ENCODE measurements around the gene GPC3.

Gene GPC3

DNA sequence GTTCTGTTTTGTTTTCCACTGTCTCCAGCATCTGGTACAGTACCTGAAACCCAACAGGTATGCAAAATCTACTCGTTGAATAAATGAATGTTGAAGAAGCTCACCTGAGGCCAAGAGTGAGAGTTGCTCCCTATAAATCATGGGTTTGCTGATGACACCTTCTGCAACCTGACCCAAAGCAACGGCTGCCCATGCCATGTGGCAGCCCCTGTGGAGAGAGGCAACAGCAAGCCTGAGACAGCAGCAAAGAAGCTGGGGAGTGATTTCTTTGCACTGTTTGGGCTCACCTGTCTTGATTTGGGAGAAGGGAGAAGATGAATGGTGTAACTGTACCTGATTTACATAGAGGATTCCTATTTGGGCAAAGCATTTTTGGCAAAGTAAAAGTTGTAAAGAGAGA lies 450.3 kb downstream of the GPC3 start:
- Histone ChIP-seq H3K27me3 (replicated peaks) (no peaks in the 10 kb centered on the region), H3K36me3 (replicated peaks) (no peaks in the 10 kb centered on the region), H3K4me3 (ENCODE audit: low read depth, low read length) (no peak overlapping the region), H3K27ac (no peak overlapping the region)
- DNase-seq: no peak
- in situ Hi-C loops (cut with HindIII; ENCODE audit: low pct_ligation_motif_present, low sequenced_read_pairs): no loop called here
- no peak for TF ChIP-seq CTCF (IDR thresholded peaks at IDR 0.05; ENCODE audit: low read depth, low read length, missing control alignments)

- no peak for TF ChIP-seq CTCF (IDR thresholded peaks at IDR 0.05; ENCODE audit: low read depth, low read length, missing control alignments)
- H3K4me3 ChIP-seq (ENCODE audit: low read depth, low read length): no peak overlapping the region
- no peak for DNase-seq
- H3K27ac ChIP-seq: no peak overlapping the region
- in situ Hi-C loops (cut with HindIII; ENCODE audit: low pct_ligation_motif_present, low sequenced_read_pairs): no loop called here
- no peaks in the 10 kb centered on the region for H3K27me3 ChIP-seq (replicated peaks)
- no peaks in the 10 kb centered on the region for H3K36me3 ChIP-seq (replicated peaks)
These were observed 451.2 kb downstream of the GPC3 start for GRCh38 chrX:133534172-133534571.

DNA sequence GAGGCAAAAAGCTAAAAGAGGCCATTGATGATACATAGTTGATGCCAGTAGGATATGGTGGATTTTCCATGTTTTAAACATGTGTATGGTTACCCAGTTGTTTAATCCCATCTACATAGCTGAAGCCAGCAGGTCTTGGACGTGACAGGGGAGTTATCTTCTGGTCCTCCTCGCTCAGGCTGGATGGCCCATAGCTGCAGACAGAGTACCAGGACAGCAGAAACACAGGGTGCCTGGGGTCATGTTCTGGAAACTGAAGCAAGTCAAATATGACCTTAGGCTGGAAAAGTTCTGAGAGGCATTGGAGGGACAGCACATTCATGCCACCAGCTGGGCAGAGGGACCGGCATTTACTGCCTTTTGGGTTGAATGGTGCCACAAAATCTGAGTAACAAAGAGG lies 452.1 kb downstream of the GPC3 start:
- in situ Hi-C loops (cut with HindIII; ENCODE audit: low pct_ligation_motif_present, low sequenced_read_pairs): no loop called here
- Histone ChIP-seq H3K4me3 (ENCODE audit: low read depth, low read length) (no peak overlapping the region), H3K27ac (no peak overlapping the region), H3K36me3 (replicated peaks) (no peaks in the 10 kb centered on the region), H3K27me3 (replicated peaks) (no peaks in the 10 kb centered on the region)
- no peak for DNase-seq
- no peak for TF ChIP-seq CTCF (IDR thresholded peaks at IDR 0.05; ENCODE audit: low read depth, low read length, missing control alignments)

- no peak for DNase-seq
- Histone ChIP-seq H3K27ac (no peak overlapping the region), H3K27me3 (replicated peaks) (no peaks in the 10 kb centered on the region), H3K36me3 (replicated peaks) (no peaks in the 10 kb centered on the region), H3K4me3 (ENCODE audit: low read depth, low read length) (no peak overlapping the region)
- no peak for TF ChIP-seq CTCF (IDR thresholded peaks at IDR 0.05; ENCODE audit: low read depth, low read length, missing control alignments)
- in situ Hi-C loops (cut with HindIII; ENCODE audit: low pct_ligation_motif_present, low sequenced_read_pairs): no loop called here
These were observed 454.4 kb downstream of the GPC3 start for GRCh38 chrX:133530960-133531359.

DNA sequence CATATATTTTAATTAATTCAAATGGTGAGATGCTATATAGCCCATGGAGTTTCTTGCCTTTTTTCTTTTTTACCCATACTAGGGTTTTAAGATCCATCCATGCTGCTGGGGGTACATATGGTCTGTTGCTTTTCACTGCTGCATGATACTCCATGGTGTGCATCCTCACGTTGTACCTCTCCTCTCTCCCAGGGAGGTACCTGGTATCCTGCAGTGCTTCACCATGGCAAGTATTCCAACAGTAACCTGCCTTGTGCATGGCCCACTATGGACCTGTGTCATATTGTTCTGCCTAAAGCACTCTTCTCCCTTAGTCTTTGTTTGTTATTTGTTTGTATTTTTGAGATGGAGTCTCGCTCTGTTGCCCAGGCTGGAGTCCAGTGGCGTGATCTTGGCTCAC lies 455.8 kb downstream of the GPC3 start:
- no peak for DNase-seq
- in situ Hi-C loops (cut with HindIII; ENCODE audit: low pct_ligation_motif_present, low sequenced_read_pairs): no loop called here

More for the DNA sequence above, 455.8 kb downstream of the GPC3 start:
- Histone ChIP-seq H3K4me3 (ENCODE audit: low read depth, low read length) (no peak overlapping the region), H3K27me3 (replicated peaks) (no peaks in the 10 kb centered on the region), H3K27ac (no peak overlapping the region), H3K36me3 (replicated peaks) (no peaks in the 10 kb centered on the region)
- TF ChIP-seq CTCF (IDR thresholded peaks at IDR 0.05; ENCODE audit: low read depth, low read length, missing control alignments): no peak

Data from brain microvascular endothelial cell (primary cell).